GM23248 (cell line): ENCODE measurements around the gene DDX47.

Experiments used
- EZH2 ChIP-seq: fragments of 200-600 bp; sonication (generic); IDR thresholded peaks from 2 replicates; pipeline ENCODE4 v1.6.1; 2018; ENCODE audit warnings: antibody characterized with exemption, mild to moderate bottlenecking; ENCODE audit not compliant: insufficient read depth, poor library complexity, severe bottlenecking
- EZH2phosphoT487 ChIP-seq: fragments of 200-600 bp; sonication (generic); IDR thresholded peaks from 2 replicates; pipeline ENCODE4 v1.6.1; 2018; ENCODE audit warnings: antibody characterized with exemption, moderate library complexity, mild to moderate bottlenecking, low read depth; ENCODE audit not compliant: insufficient read depth

- TF ChIP-seq EZH2 (no peak), EZH2phosphoT487 (no peak)
Measured at GRCh38 chr12:12790956-12791355, 22.2 kb upstream of the DDX47 start.
